Upper lobe of left lung (tissue), 4 donors: ENCODE results near the gene ANKDD1B.

ENCODE experiments used
- EP300 ChIP-seq, 4 donors: sonication (generic); formaldehyde crosslinking; IDR thresholded peaks; one replicate each; pipeline ENCODE4 v1.5.1; 2017; ENCODE audit warnings: antibody characterized with exemption in 4 of 4, control low read depth in 2 of 4
- POLR2A ChIP-seq, 4 donors: fragments of 450-650 bp; IDR thresholded peaks; one replicate each; pipeline ENCODE4 v1.5.1; 2016 to 2017; ENCODE audit warnings: antibody characterized with exemption in 4 of 4, mild to moderate bottlenecking in 2 of 4
- POLR2AphosphoS5 ChIP-seq, 2 donors: sonication (generic); formaldehyde crosslinking; IDR thresholded peaks; one replicate each; pipeline ENCODE4 v1.5.1; 2017; ENCODE audit warnings: antibody characterized with exemption in 2 of 2
- TF ChIP-seq, protein P1 (sequence below), 6 experiments: fragments of 450-650 bp in 4 of 6; fragments of 200-600 bp in 2 of 6; sonication (generic) in 2 of 6; IDR thresholded peaks; one replicate each; pipeline ENCODE4 v1.5.1; 2016 to 2019; ENCODE audit warnings: antibody characterized with exemption in 6 of 6

DNA sequence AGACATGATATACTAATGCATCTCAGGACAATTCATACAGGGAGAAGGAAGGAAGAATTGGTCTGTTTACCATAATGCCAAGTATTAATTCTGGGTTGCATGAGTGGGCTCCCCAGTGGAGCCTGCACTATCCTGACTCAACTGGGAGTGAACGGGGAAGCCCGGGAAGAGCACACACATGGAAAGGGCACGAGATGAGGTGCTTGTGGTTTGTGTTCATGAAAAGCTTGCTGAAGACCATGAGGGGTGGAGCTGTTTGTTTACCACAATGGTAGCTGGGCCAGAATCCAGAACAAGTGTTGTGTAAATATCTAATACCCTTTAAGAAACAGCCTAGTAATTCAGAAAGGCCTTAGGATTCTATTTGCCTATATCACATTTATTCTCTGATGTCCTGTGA lies 61.4 kb downstream of the ANKDD1B start:
- TF ChIP-seq, protein P1, sequence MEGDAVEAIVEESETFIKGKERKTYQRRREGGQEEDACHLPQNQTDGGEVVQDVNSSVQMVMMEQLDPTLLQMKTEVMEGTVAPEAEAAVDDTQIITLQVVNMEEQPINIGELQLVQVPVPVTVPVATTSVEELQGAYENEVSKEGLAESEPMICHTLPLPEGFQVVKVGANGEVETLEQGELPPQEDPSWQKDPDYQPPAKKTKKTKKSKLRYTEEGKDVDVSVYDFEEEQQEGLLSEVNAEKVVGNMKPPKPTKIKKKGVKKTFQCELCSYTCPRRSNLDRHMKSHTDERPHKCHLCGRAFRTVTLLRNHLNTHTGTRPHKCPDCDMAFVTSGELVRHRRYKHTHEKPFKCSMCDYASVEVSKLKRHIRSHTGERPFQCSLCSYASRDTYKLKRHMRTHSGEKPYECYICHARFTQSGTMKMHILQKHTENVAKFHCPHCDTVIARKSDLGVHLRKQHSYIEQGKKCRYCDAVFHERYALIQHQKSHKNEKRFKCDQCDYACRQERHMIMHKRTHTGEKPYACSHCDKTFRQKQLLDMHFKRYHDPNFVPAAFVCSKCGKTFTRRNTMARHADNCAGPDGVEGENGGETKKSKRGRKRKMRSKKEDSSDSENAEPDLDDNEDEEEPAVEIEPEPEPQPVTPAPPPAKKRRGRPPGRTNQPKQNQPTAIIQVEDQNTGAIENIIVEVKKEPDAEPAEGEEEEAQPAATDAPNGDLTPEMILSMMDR (IDR thresholded peaks at IDR 0.05): no peak
- TF ChIP-seq POLR2AphosphoS5 (IDR thresholded peaks at IDR 0.05): no peak
- TF ChIP-seq POLR2A (IDR thresholded peaks at IDR 0.05): no peak
- TF ChIP-seq EP300 (IDR thresholded peaks at IDR 0.05): no peak
